PC-9 (cell line): ENCODE data around the gene IFITM1. TPM values are rescaled to one million over a fixed set of nuclear protein-coding genes. Genes with fewer than 3 reads are reported as not detected.
"Not testable (repeated sequence)": the region's sequence is repeated elsewhere in the genome, so short reads cannot be mapped to it uniquely, and the experiment has no call there.

Experiments used
- BruUV-seq: library from RNA; stranded (reverse); fragments of 400-500 nt; replicated peaks from 2 replicates; lab custom pipeline; 2021; lab: Mats Ljungman, UMichigan
- CTCF ChIA-PET: fragments of 300-600 bp; sonication (Branson Sonifier 250); formaldehyde crosslinking; loops from one replicate; lab custom pipeline; 2022; ENCODE audit warnings: antibody characterized with exemption; lab: Charles Lee
- POLR2A ChIA-PET: fragments of 300-600 bp; sonication (Branson Sonifier 250); formaldehyde crosslinking; loops from one replicate; lab custom pipeline; 2022; ENCODE audit warnings: antibody characterized with exemption; ENCODE audit not compliant: unreplicated experiment; lab: Charles Lee
- DNase-seq, 2 experiments: peaks; one replicate each; pipeline versions ENCODE4 v3.0.0 to v3.0.0-alpha.2; 2015 to 2022; ENCODE audit warnings: mixed read lengths in 1 of 2
- H2AFZ ChIP-seq: fragments of 200-600 bp; sonication (generic); 2 replicates; pipeline ENCODE4 v1.8.1; 2017; ENCODE audit warnings: antibody characterized with exemption
- H3F3A ChIP-seq: fragments of 200-600 bp; sonication (generic); 2 replicates; pipeline ENCODE4 v1.8.1; 2017; ENCODE audit warnings: antibody characterized with exemption, mild to moderate bottlenecking, low read depth; ENCODE audit not compliant: insufficient read depth
- H3K27ac ChIP-seq: fragments of 200-600 bp; sonication (generic); 2 replicates; pipeline ENCODE4 v1.6.1; 2016; ENCODE audit warnings: mixed run types
- H3K27me3 ChIP-seq: fragments of 200-600 bp; sonication (generic); 2 replicates; pipeline ENCODE4 v1.6.1; 2016; ENCODE audit warnings: low read depth, mixed run types; ENCODE audit not compliant: insufficient read depth
- H3K36me3 ChIP-seq: fragments of 200-600 bp; sonication (generic); 2 replicates; pipeline ENCODE4 v1.6.1; 2016; ENCODE audit warnings: low read depth, mixed run types
- H3K4me1 ChIP-seq: fragments of 200-600 bp; sonication (generic); replicated peaks from 2 replicates; pipeline ENCODE4 v1.6.1; 2016; ENCODE audit warnings: mixed run types; ENCODE audit not compliant: insufficient read depth
- H3K4me2 ChIP-seq: fragments of 200-600 bp; sonication (generic); 2 replicates; pipeline ENCODE4 v1.6.1; 2017; ENCODE audit warnings: mixed run types
- H3K4me3 ChIP-seq: fragments of 200-600 bp; sonication (generic); 2 replicates; pipeline ENCODE4 v1.6.1; 2016; ENCODE audit warnings: mixed run types
- H3K79me2 ChIP-seq: fragments of 200-600 bp; sonication (generic); 2 replicates; pipeline ENCODE4 v1.6.1; 2017; ENCODE audit warnings: low read depth, mixed run types
- H3K9me2 ChIP-seq: fragments of 200-600 bp; sonication (generic); 2 replicates; pipeline ENCODE4 v1.8.1; 2017; ENCODE audit warnings: mild to moderate bottlenecking; ENCODE audit not compliant: insufficient read depth
- H3K9me3 ChIP-seq: fragments of 200-600 bp; sonication (generic); 2 replicates; pipeline ENCODE4 v1.8.1; 2016; ENCODE audit warnings: low read depth; ENCODE audit not compliant: insufficient read depth
- H4K20me1 ChIP-seq: fragments of 200-600 bp; sonication (generic); 2 replicates; pipeline ENCODE4 v1.8.1; 2017; ENCODE audit not compliant: insufficient read depth
- EZH2 ChIP-seq: fragments of 200-600 bp; sonication (generic); IDR thresholded peaks from 2 replicates; pipeline ENCODE4 v1.8.0; 2017; ENCODE audit warnings: antibody characterized with exemption, low read depth
- intact Hi-C: fragments of 100-400 bp; cut with micrococcal nuclease; formaldehyde crosslinking; loops from one replicate; pipeline ENCODE4 v1.10.0; 2022; ENCODE audit not compliant: unreplicated experiment
- total RNA-seq: library from RNA; stranded (reverse); gene quantifications from 2 replicates; pipeline ENCODE4 v1.2.3, GENCODE V29; 2021
- TF ChIP-seq, protein P1 (sequence below): fragments of 200-600 bp; sonication (generic); conservative IDR thresholded peaks from 2 replicates; pipeline ENCODE4 v1.6.1; 2017; ENCODE audit warnings: mixed run types, antibody characterized with exemption, mild to moderate bottlenecking, moderate library complexity

IFITM1 gene
- total RNA-seq, 1 experiment from 2014 or later = 9.5 TPM

DNA sequence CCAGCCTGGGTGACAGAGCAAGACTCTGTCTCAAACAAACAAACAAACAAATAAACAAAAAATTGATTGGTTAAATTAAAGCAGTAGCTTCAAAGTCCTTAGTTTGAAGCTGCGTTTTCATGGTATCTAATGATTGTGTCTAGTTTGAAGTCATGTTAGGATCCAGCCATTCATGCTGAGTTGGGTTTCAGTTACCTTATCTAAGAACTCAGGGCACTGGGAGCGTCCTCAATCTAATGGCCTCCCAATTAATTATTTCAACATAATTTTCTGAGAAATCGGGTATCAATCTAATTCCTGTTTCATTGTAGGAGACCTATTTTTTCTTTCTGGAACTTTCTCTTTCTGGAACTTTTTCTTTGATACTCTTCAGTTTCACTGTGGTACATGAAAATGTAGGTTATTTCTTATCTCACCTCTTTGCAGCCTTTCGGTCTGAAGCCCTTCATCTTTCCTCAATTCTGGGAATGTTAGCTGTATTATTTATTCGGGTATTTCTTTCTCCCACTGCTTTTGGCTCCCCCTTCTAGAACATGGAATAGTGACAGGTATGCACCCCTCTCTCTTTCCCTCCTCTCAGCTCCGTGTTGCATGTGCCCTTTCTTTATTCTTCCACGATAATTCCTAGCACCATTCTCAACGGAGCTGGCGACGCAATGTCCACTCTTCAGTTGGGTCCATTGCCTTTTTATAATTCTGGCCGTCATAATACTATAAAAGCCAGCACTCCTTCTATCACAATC is 31.2 kb downstream of the IFITM1 start:
- H4K20me1 ChIP-seq = no peaks in the 10 kb centered on the region
- H2AFZ ChIP-seq = no peak overlapping the region
- TF ChIP-seq, protein P1, sequence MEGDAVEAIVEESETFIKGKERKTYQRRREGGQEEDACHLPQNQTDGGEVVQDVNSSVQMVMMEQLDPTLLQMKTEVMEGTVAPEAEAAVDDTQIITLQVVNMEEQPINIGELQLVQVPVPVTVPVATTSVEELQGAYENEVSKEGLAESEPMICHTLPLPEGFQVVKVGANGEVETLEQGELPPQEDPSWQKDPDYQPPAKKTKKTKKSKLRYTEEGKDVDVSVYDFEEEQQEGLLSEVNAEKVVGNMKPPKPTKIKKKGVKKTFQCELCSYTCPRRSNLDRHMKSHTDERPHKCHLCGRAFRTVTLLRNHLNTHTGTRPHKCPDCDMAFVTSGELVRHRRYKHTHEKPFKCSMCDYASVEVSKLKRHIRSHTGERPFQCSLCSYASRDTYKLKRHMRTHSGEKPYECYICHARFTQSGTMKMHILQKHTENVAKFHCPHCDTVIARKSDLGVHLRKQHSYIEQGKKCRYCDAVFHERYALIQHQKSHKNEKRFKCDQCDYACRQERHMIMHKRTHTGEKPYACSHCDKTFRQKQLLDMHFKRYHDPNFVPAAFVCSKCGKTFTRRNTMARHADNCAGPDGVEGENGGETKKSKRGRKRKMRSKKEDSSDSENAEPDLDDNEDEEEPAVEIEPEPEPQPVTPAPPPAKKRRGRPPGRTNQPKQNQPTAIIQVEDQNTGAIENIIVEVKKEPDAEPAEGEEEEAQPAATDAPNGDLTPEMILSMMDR = no peak
- TF ChIP-seq EZH2 = no peak
- no peaks in the 10 kb centered on the region for H3F3A ChIP-seq
- H3K4me3 ChIP-seq = no peak overlapping the region
- H3K9me2 ChIP-seq = no peaks in the 10 kb centered on the region
- no peak overlapping the region for H3K4me2 ChIP-seq
- CTCF ChIA-PET = interaction anchor here (0.6 to 0.7 kb wide), 2 partner anchors 10 to 11 kb away, joined by 3 read pairs; no protein-coding TSS in a partner anchor
- no peaks in the 10 kb centered on the region for H3K4me1 ChIP-seq
- BruUV-seq = no TSS peak
- H3K79me2 ChIP-seq = no peaks in the 10 kb centered on the region
- H3K27ac ChIP-seq = no peak overlapping the region
- H3K36me3 ChIP-seq = no peaks in the 10 kb centered on the region
- no peaks in the 10 kb centered on the region; the same call in 1 of the 2 replicates for H3K27me3 ChIP-seq
- H3K9me3 ChIP-seq = no peaks in the 10 kb centered on the region
- POLR2A ChIA-PET = no interaction called here
- intact Hi-C loops = no loop called here
- DNase-seq = no peak

DNA sequence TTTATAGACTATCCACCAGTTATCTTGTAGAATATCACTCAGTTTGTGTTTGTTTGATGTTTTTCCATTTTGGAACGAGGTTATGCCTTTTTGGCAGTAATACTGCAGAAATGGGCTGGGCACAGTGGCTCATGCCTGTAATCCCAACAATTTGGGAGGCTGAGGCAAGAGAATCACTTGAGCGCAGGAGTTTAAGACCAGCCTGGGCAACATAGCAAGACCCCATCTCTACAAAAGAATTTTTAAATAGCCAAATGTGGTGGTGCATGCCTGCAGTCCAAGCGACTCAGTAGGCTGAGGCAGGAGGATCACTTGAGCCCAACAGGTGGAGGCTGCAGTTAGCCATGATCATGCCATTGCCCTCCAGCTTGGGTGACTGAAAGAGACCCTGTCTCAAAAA is 32.7 kb downstream of the IFITM1 start:
- ChIA-PET CTCF (no interaction called here), POLR2A (no interaction called here)
- no peak overlapping the region for H3K4me2 ChIP-seq
- H3K4me3 ChIP-seq = no peak overlapping the region
- no peak overlapping the region for H2AFZ ChIP-seq
- H3K27ac ChIP-seq = no peak overlapping the region
- no peaks in the 10 kb centered on the region for H3F3A ChIP-seq
- DNase-seq = no peak
- no TSS peak for BruUV-seq
- H3K9me2 ChIP-seq = no peaks in the 10 kb centered on the region
- TF ChIP-seq, protein P1 = no peak
- no peak for TF ChIP-seq EZH2
- H3K27me3 ChIP-seq = no peaks in the 10 kb centered on the region; the same call in 1 of the 2 replicates
- no peaks in the 10 kb centered on the region for H4K20me1 ChIP-seq
- H3K79me2 ChIP-seq = no peaks in the 10 kb centered on the region
- H3K9me3 ChIP-seq = no peaks in the 10 kb centered on the region
- H3K4me1 ChIP-seq = no peaks in the 10 kb centered on the region
- H3K36me3 ChIP-seq = no peaks in the 10 kb centered on the region
- intact Hi-C loops = no loop called here

DNA sequence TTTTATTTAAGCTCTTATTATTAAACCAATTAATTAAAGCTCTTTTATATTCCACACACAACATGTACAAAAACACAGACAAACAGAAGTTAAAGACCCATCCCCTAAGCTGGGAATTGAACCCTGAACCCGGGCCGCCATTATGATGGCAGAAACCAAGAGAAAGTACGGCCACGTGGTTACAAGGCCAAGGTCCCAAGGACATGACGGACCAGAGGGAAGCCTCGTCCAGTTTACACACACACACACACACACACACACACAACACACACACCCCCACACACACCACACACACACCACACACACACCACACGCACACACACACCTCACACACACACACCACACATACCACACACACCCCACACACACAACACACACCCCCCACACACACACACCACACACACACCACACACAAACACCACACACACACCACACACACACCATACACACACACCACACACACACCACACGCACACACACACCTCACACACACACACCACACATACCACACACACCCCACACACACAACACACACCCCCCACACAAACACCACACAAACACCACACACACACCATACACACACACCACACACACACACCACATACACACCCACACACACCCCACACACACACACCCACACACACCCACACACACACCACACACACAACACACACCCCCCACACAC is 35.6 kb downstream of the IFITM1 start:
- H3K9me2 ChIP-seq, H3K4me2 ChIP-seq, H3K9me3 ChIP-seq, H3K27ac ChIP-seq, intact Hi-C loops, H3K4me3 ChIP-seq, H2AFZ ChIP-seq, H3F3A ChIP-seq, BruUV-seq, H4K20me1 ChIP-seq, H3K36me3 ChIP-seq, H3K4me1 ChIP-seq, H3K27me3 ChIP-seq, POLR2A ChIA-PET, H3K79me2 ChIP-seq, DNase-seq: not testable (repeated sequence)
- CTCF ChIA-PET = interaction anchor here (1.0 kb wide), 1 partner anchor 43 kb away, joined by 3 read pairs; no protein-coding TSS in a partner anchor

DNA sequence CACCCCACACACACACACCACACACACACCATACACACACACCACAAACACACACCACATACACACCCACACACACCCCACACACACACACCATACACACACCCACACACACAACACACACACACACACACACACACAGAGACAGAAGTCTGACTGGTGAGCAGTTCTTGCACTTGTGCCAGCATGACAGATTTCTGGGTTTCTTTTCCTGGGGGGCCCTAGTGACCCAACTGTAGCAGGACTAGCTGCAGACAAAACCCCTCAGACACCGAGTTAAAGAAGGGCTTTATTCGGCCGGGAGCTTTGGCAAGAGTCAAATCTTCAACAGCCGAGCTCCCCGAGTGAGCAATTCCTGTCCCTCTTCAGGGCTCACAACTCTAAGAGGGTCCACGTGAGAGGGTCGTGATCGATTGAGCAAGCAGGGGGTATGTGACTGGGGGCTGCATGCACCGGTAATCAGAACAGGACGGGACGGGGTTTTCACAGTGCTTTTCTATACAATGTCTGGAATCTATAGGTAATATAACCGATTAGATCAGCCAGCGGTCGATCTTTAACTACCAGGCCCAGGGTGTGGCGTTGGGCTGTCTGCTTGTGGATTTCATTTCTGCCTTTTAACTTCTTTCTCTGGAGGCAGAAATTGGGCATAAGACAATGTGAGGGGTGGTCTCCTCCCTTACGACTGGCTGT is 36.3 kb downstream of the IFITM1 start:
- H3K9me2 ChIP-seq, H3K36me3 ChIP-seq, H3K4me2 ChIP-seq, H3K9me3 ChIP-seq, intact Hi-C loops, POLR2A ChIA-PET, H3F3A ChIP-seq, H2AFZ ChIP-seq, BruUV-seq, H3K27me3 ChIP-seq, H4K20me1 ChIP-seq, H3K79me2 ChIP-seq, H3K4me1 ChIP-seq, H3K27ac ChIP-seq, DNase-seq, CTCF ChIA-PET, H3K4me3 ChIP-seq: not testable (repeated sequence)
